ENCODE results near the gene POLR2A.
A peak's percentile ranks its signal among the peaks of the same experiment; 100 is the strongest.

- TF ChIP-seq EZH2 (IDR thresholded peaks at IDR 0.05; ENCODE audit: borderline replicate concordance, low read length): no peak
- TF ChIP-seq, protein P1, sequence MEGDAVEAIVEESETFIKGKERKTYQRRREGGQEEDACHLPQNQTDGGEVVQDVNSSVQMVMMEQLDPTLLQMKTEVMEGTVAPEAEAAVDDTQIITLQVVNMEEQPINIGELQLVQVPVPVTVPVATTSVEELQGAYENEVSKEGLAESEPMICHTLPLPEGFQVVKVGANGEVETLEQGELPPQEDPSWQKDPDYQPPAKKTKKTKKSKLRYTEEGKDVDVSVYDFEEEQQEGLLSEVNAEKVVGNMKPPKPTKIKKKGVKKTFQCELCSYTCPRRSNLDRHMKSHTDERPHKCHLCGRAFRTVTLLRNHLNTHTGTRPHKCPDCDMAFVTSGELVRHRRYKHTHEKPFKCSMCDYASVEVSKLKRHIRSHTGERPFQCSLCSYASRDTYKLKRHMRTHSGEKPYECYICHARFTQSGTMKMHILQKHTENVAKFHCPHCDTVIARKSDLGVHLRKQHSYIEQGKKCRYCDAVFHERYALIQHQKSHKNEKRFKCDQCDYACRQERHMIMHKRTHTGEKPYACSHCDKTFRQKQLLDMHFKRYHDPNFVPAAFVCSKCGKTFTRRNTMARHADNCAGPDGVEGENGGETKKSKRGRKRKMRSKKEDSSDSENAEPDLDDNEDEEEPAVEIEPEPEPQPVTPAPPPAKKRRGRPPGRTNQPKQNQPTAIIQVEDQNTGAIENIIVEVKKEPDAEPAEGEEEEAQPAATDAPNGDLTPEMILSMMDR (conservative IDR thresholded peaks at IDR 0.05 in 1 of 2, IDR thresholded peaks at IDR 0.05 in 1 of 2; ENCODE audit: extremely low read depth in 1 of 2, insufficient read depth in 1 of 2, low read depth in 1 of 2, low read length in 2 of 2): peak in 1 of 2 donors; percentile 20
Observed at GRCh38 chr17:7464081-7464480, 20.1 kb upstream of the POLR2A start.

Data from mammary epithelial cell (primary cell).